Activated B cell treated with CpG ODN at 0.5 μM for 24 hours (primary cell): Measurements from ENCODE around the gene TM4SF4. TPM values are rescaled to one million over a fixed set of nuclear protein-coding genes. Genes with fewer than 3 reads are reported as not detected.

Experiments used
- ATAC-seq: fragments of 200-7000 bp; cut with Tn5 transposase; one replicate; pipeline ENCODE4 v1.10.0; 2021; ENCODE audit warnings: low read depth, mild to moderate bottlenecking, moderate library complexity
- CTCF ChIA-PET: fragments of 350-600 bp; sonication (Branson Sonifier 250); formaldehyde crosslinking; loops from one replicate; lab custom pipeline; 2021; ENCODE audit warnings: antibody characterized with exemption; lab: Charles Lee
- POLR2A ChIA-PET: fragments of 350-600 bp; sonication (Branson Sonifier 250); formaldehyde crosslinking; loops from one replicate; lab custom pipeline; 2021; ENCODE audit warnings: antibody characterized with exemption; lab: Charles Lee
- DNase-seq: peaks from one replicate; pipeline ENCODE4 v3.0.0; 2022
- H3K27ac Mint-ChIP-seq: one replicate; pipeline ENCODE4 v1.8.0; 2020; ENCODE audit warnings: mixed read lengths
- H3K27me3 Mint-ChIP-seq: one replicate; pipeline ENCODE4 v1.8.0; 2021; ENCODE audit warnings: mixed read lengths
- H3K36me3 Mint-ChIP-seq: one replicate; pipeline ENCODE4 v1.8.0; 2021; ENCODE audit warnings: low read depth, mixed read lengths
- H3K4me1 Mint-ChIP-seq: one replicate; pipeline ENCODE4 v1.8.0; 2021; ENCODE audit warnings: mixed read lengths
- H3K4me3 Mint-ChIP-seq: one replicate; pipeline ENCODE4 v1.8.0; 2020; ENCODE audit warnings: mild to moderate bottlenecking, mixed read lengths
- H3K9me3 Mint-ChIP-seq: one replicate; pipeline ENCODE4 v1.8.0; 2020; ENCODE audit warnings: mixed read lengths
- CTCF ChIP-seq: fragments of 200-600 bp; IDR thresholded peaks from one replicate; pipeline ENCODE4 v1.8.0; 2022; ENCODE audit warnings: antibody characterized with exemption, mild to moderate bottlenecking
- intact Hi-C: fragments of 100-400 bp; cut with micrococcal nuclease; formaldehyde crosslinking; loops from one replicate; pipeline ENCODE4 v1.15.1; 2024
- total RNA-seq: library from RNA; stranded (reverse); gene quantifications from 2 replicates; pipeline ENCODE4 v1.2.3, GENCODE V29; 2022

TM4SF4 gene
- total RNA-seq, 1 donor from 2014 or later, result not detected

- peaks cover under 1% of the 10 kb centered on the region for H3K4me1 Mint-ChIP-seq
- ChIA-PET CTCF (no interaction called here), POLR2A (no interaction called here)
- H3K36me3 Mint-ChIP-seq, result no peaks in the 10 kb centered on the region
- no peak overlapping the region for H3K4me3 Mint-ChIP-seq
- ATAC-seq, result no peak
- H3K9me3 Mint-ChIP-seq, result no peaks in the 10 kb centered on the region
- no peaks in the 10 kb centered on the region for H3K27me3 Mint-ChIP-seq
- no peak for TF ChIP-seq CTCF
- no peak overlapping the region for H3K27ac Mint-ChIP-seq
- intact Hi-C loops, result no loop called here
- DNase-seq, result no peak
Measured at GRCh38 chr3:149473357-149474249, 894 bp upstream of the TM4SF4 start.

- Mint-ChIP-seq H3K27ac (no peak overlapping the region), H3K27me3 (no peaks in the 10 kb centered on the region), H3K4me3 (no peak overlapping the region), H3K4me1 (no peaks in the 10 kb centered on the region), H3K36me3 (no peaks in the 10 kb centered on the region), H3K9me3 (no peaks in the 10 kb centered on the region)
- CTCF ChIA-PET, result no interaction called here
- intact Hi-C loops, result no loop called here
- no peak for DNase-seq
- no peak for TF ChIP-seq CTCF
- no peak for ATAC-seq
- POLR2A ChIA-PET, result no interaction called here
Measured at GRCh38 chr3:149475451-149476060, 1.1 kb downstream of the TM4SF4 start.

GRCh38 chr3:149476225-149476624 is 1.7 kb downstream of the TM4SF4 start:
- Mint-ChIP-seq H3K27ac (no peak overlapping the region), H3K27me3 (no peaks in the 10 kb centered on the region)

GRCh38 chr3:149479621-149480325 is 5.3 kb downstream of the TM4SF4 start:
- Mint-ChIP-seq H3K36me3 (no peaks in the 10 kb centered on the region), H3K4me3 (no peak overlapping the region), H3K27me3 (no peaks in the 10 kb centered on the region), H3K4me1 (no peaks in the 10 kb centered on the region), H3K9me3 (no peaks in the 10 kb centered on the region), H3K27ac (no peak overlapping the region)
- intact Hi-C loops, result loop anchor here (1.0 to 10.0 kb wide), 3 partner anchors 87 to 525 kb away; no protein-coding TSS in a partner anchor
- POLR2A ChIA-PET, result no interaction called here
- ATAC-seq (no peak), DNase-seq (no peak)
- no peak for TF ChIP-seq CTCF
- CTCF ChIA-PET, result interaction anchor here (1.5 kb wide), 1 partner anchor 524 kb away, joined by 4 read pairs; no protein-coding TSS in a partner anchor

More at GRCh38 chr3:149476225-149476624, 1.7 kb downstream of the TM4SF4 start:
- ATAC-seq (no peak), DNase-seq (no peak)
- no peaks in the 10 kb centered on the region for H3K9me3 Mint-ChIP-seq
- intact Hi-C loops, result no loop called here
- no peak for TF ChIP-seq CTCF
- no peak overlapping the region for H3K4me3 Mint-ChIP-seq
- H3K36me3 Mint-ChIP-seq, result no peaks in the 10 kb centered on the region
- ChIA-PET POLR2A (no interaction called here), CTCF (no interaction called here)
- no peaks in the 10 kb centered on the region for H3K4me1 Mint-ChIP-seq
